Motor neuron (in vitro differentiated cells): ENCODE measurements around the gene SLX9. TPM values are rescaled to one million over a fixed set of nuclear protein-coding genes. Genes with fewer than 3 reads are reported as not detected.
"Not testable (repeated sequence)": the region's sequence is repeated elsewhere in the genome, so short reads cannot be mapped to it uniquely, and the experiment has no call there.

Experiments
- ATAC-seq, 8 experiments: fragments of 200-7000 bp; cut with Tn5 transposase; replicated peaks in 6 of 8; 2 replicates each; pipeline ENCODE4 v1.8.0; 2021; ENCODE audit warnings: mild to moderate bottlenecking in 8 of 8, moderate library complexity in 8 of 8
- H3K27ac ChIP-seq, 2 donors: fragments of 250-450 bp; sonication (Bioruptor Pico); 2 replicates each; pipeline ENCODE4 v1.9.0; 2021; ENCODE audit warnings: antibody characterized with exemption in 2 of 2, mild to moderate bottlenecking in 2 of 2, moderate library complexity in 1 of 2
- H3K4me1 ChIP-seq, 2 donors: fragments of 250-450 bp; sonication (Bioruptor Pico); replicated peaks in 1 of 2; 2 replicates each; pipeline ENCODE4 v1.6.1; 2021; ENCODE audit warnings: antibody characterized with exemption in 2 of 2, mild to moderate bottlenecking in 2 of 2, moderate library complexity in 1 of 2
- H3K4me3 ChIP-seq, 5 donors: fragments of 250-450 bp; sonication (Bioruptor Pico); 2 replicates each; pipeline ENCODE4 v1.9.0; 2021; ENCODE audit warnings: antibody characterized with exemption in 5 of 5, mild to moderate bottlenecking in 5 of 5, moderate library complexity in 4 of 5
- WGBS, 10 experiments: fragments of 450-650 bp; shearing (Covaris generic); methylation state at CpG; one replicate each; pipeline ENCODE4 v1.0.0; 2022; 5-methylcytosine and 5-hydroxymethylcytosine counted together
- in situ Hi-C, 9 experiments: fragments of 400-800 bp; cut with MboI; loops; one replicate each; pipeline ENCODE4 v1.15.0; 2021; ENCODE audit warnings: low sequenced_read_pairs in 9 of 9, low pct_unique_long_range_greater_than_20kb in 2 of 9; ENCODE audit not compliant: unreplicated experiment in 9 of 9
- total RNA-seq, 8 experiments: library from RNA; unstranded; fragments of 300-600 nt; gene quantifications; 2 replicates each; pipeline versions ENCODE4 v1.2.3 to v1.2.4, GENCODE V29; 2022

Gene SLX9
- total RNA-seq, 8 experiments from 2014 or later = 9.8 to 41.2 (median 15.3) TPM

DNA sequence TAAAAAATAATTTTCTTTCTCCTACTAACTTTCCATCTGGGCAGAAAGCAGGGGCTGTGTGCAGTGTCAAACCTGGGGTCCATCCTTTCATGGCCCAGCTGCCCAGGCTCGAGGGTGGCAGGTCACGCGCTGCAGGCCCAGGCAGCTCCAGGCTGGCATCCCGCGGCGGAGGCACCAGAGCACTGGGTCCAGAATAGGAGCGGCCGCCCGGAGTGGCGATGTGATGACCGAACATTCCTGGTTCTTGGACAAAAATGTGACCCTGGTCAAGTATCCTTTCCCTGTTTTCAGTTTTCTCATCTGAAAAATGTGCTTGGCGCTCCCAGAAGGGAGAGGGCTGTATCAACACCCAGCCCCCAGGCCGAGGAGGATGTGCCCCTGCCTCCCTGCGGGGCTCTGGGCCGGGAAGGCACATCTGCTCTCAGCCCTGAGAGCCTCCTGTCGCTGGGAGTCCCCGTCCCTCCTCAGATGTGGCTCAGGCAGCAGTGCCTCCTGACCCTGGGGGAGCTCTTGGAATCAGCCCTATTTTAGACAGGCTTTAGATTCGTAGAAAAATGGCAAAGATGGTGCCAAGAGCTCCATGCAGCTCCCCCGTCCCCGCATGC is 29.3 kb downstream of the SLX9 start:
- no peaks in the 10 kb centered on the region for H3K4me1 ChIP-seq
- H3K4me3 ChIP-seq = no peak overlapping the region
- 85 to 100% (median 95%) methylated on average over 1 to 16 of the region's 20 CpGs; no CpG with 5 or more reads in 4 of the 10 experiments for WGBS, 10 experiments
- H3K27ac ChIP-seq = no peak overlapping the region
- no peak for ATAC-seq
- in situ Hi-C loops = loop anchor here in 4 of 9 experiments (25.0 kb wide), 2 partner anchors 168 to 318 kb away; partner anchors contain the start of gene POFUT2 (in 1 of the 4)

DNA sequence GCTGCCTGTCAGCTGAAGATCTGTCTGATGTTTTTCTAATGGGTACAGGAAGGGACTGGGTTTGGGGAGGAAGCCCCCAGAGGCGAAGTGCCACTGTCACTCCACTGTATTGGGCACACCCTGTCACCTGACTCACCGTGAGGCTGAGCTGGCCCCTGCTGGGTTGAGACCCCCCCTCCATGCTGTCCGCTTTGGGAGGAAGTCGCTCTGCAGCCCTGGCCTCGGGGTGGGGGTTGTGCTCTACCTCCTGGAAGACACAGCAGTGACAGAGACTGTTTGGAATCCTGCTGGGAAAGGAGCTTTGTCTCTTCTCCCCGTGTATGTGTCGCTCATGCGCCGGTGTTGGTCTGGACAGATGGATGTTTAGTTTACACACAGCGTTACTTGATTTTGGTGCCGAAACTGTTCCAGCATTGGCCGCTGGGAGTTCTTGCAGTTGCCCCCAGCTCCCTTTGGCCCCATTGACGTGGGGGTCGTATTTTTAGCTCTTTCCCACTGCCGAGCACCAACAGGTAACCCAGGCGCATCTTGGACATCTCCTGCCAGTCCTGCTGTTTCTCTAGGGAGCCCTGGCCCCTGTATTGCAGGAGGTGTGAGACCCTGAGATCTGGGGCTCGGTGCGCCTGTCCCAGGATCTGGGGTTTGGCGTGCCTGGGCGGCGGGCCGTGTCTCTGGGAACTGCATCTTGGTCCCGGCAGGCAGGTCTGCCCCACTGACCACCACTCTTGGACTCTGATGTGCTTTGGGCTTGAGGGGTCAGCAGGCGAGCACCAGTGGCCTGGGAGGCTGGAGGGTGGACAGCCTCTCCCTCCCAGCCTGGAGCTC is 30.3 kb downstream of the SLX9 start:
- peak in 5 of 8 experiments; percentile 63 to 88 (median 81) for ATAC-seq
- peak overlapping the region in 1 of 2 donors; percentile 64 for H3K27ac ChIP-seq
- no peak overlapping the region for H3K4me3 ChIP-seq
- in situ Hi-C loops = loop anchor here in 4 of 9 experiments (25.0 kb wide), 2 partner anchors 167 to 317 kb away; partner anchors contain the start of gene POFUT2 (in 1 of the 4)
- H3K4me1 ChIP-seq = no peaks in the 10 kb centered on the region
- 76 to 100% (median 92%) methylated on average over 1 to 11 of the region's 24 CpGs; no CpG with 5 or more reads in 3 of the 10 experiments for WGBS, 10 experiments

DNA sequence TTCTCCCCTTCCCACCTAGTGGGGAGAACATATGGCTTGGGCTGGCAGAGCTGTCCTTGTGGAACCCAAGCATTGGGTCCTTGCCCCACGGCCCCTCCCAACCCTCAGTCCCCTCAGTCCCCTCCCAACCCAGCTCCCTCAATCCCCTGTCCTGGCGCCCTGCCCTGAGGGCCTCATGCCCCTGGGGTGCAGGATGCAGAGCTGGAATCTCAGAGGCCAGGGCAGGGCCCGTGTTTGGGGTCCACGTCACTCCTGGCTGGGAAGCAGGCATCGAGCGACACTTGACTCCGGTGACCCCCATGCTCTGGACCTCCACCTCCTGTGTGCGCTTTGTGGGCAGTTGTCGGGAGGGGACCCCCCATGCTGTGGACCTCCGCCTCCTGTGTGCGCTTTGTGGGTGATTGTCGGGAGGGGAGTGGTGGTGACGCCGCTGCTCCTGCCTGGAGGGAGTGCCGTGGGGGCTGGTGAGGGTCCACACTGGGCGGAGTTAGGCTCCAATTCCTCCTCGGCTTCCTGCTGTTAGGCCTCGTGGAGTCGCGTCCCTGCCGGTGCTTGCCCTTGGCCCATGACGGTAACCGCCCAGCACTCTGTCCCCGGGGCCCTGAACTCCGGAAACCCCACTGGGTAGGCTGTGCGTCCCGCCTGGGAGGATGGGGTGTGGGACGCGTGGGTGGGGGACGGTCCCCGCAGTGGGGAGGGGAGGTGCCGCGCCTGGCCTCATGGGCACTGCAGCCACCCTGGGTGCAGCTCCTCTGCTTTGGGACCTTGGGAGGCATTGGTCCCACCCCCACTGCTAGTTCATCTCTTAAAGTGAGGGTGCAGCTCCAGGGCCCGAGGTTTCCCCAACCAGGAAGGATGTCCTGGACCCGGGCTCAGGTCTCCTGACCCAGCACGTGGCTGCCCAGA is 31.2 kb downstream of the SLX9 start:
- ATAC-seq = no peak
- Histone ChIP-seq H3K4me1 (no peaks in the 10 kb centered on the region), H3K4me3 (no peak overlapping the region), H3K27ac (no peak overlapping the region)
- 69 to 100% (median 95%) methylated on average over 1 to 5 of the region's 36 CpGs; no CpG with 5 or more reads in 6 of the 10 experiments for WGBS, 10 experiments
- in situ Hi-C loops = loop anchor here in 4 of 9 experiments (25.0 kb wide), 2 partner anchors 166 to 316 kb away; partner anchors contain the start of gene POFUT2 (in 1 of the 4)

DNA sequence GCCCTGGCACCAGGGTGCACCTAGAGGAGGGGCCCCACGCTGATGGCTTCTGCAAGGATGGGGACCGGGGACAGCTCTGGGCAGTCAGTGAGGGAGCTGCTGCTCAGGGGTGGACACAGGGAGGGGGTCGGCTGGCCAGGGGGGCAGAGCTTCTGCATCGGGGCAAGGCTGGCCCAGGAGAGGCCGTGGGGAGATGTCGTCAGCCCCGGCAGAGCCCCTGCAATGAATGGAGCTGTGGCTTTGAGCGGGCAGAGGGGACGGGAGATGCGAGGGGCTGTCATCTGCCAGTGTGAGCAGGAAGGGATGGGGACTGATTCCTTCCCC is 31.8 kb downstream of the SLX9 start:
- WGBS, 10 experiments = 80% methylated on average over 2 of the region's 10 CpGs; no CpG with 5 or more reads in 9 of the 10 experiments
- no peak overlapping the region for H3K27ac ChIP-seq
- no peak for ATAC-seq
- no peaks in the 10 kb centered on the region for H3K4me1 ChIP-seq
- in situ Hi-C loops = loop anchor here in 4 of 9 experiments (25.0 kb wide), 2 partner anchors 166 to 316 kb away; partner anchors contain the start of gene POFUT2 (in 1 of the 4)
- H3K4me3 ChIP-seq = no peak overlapping the region

DNA sequence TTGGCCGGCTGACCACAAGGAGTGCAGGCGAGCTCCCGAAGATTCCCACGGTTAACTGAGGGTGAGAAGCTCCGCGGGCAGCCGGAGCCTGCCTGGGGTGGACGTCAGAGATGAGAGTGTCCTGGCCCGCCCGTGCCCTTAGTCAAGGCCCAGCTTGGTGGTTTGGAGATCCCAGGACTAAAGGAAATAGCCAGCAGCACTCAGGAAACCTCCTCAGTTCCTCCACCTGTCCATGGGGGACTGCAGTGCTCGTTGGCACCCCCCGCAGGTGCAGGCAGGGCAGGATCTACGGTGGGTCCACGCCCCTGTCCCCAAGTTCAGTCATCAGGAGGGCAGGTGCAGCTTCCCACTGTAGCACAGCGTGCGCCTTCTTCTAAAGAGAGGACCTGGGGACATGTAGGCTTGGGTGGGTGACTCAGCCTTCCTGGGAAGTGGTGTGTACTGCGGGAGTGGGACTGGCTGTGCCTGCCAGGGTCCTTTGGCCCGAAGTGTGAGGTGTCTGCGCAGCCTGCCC is 32.5 kb downstream of the SLX9 start:
- no peaks in the 10 kb centered on the region for H3K4me1 ChIP-seq
- WGBS, 10 experiments = 50 to 100% methylated on average over 2 to 3 of the region's 19 CpGs; no CpG with 5 or more reads in 8 of the 10 experiments
- no peak overlapping the region for H3K27ac ChIP-seq
- ATAC-seq = peak in 1 of 8 experiments; percentile 16
- H3K4me3 ChIP-seq = no peak overlapping the region
- in situ Hi-C loops = loop anchor here in 4 of 9 experiments (25.0 kb wide), 2 partner anchors 165 to 315 kb away; partner anchors contain the start of gene POFUT2 (in 1 of the 4)

DNA sequence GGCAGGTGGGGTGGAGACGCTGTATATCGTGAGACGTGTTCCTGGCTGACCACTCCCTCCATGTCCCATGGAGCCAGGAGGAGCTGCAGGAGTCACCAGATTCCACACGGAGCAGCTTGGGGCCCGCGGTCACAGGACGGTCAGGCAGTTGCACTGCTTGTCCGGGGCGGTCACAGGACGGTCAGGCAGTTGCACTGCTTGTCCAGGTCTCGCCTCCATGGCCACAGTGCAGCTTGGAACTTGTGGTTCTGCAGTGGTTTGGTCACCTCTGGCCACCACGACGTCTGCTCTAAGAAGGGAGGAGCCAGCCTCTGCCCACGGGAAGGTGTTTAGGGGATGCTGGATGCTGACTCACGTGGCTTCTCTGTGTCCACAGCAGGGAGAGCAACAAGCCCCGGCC is 33.0 kb downstream of the SLX9 start:
- Histone ChIP-seq H3K4me1 (no peaks in the 10 kb centered on the region), H3K4me3 (no peak overlapping the region), H3K27ac (no peak overlapping the region)
- ATAC-seq = no peak
- 46% methylated on average over 3 of the region's 16 CpGs; no CpG with 5 or more reads in 9 of the 10 experiments for WGBS, 10 experiments
- in situ Hi-C loops = loop anchor here in 4 of 9 experiments (25.0 kb wide), 2 partner anchors 164 to 314 kb away; partner anchors contain the start of gene POFUT2 (in 1 of the 4)

DNA sequence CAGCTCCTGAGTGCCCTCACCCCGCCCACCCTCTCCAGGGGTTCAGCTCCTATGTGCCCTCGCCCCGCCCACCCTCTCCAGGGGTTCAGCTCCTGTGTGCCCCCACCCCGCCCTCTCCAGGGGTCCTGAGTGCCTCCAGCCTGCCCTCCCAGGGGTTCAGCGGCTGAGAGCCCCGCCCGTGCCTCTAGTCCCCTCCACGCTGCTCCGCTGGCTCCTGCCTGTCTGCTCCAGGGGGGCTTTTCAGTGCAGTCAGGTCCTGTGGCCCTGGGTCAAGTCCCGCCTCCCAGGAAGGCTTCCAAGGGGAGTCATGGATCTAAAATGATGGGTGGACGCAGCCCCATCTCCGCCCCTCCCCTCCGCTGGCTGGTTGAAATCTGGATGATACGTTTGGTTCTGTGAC is 33.8 kb downstream of the SLX9 start:
- ATAC-seq = no peak
- Histone ChIP-seq H3K4me3 (no peak overlapping the region), H3K27ac (no peak overlapping the region), H3K4me1 (no peaks in the 10 kb centered on the region)
- in situ Hi-C loops = loop anchor here in 4 of 9 experiments (25.0 kb wide), 2 partner anchors 164 to 314 kb away; partner anchors contain the start of gene POFUT2 (in 1 of the 4)
- 67 to 83% methylated on average over 1 of the region's 14 CpGs; no CpG with 5 or more reads in 8 of the 10 experiments for WGBS, 10 experiments

DNA sequence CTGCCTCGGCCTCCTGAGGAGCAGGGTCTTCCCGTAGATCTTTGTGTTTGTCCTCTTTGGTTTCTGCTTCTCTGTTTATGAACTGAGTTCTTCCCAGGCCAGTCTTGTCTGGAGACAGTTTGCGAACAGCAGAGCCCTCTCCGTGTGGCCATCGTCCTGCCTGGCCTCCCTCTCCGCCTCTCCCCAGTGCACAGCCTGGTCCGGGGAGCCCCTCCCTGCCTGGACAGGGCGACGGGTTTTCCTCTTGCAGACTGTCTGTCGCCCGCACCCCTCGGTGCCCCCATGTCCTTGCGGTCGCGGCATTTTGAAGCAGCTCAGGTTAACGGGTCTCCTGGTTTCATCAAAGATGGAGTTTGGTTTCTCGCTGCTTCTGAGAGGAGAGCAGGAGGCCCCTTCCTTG is 34.8 kb downstream of the SLX9 start:
- no peak overlapping the region for H3K27ac ChIP-seq
- no peak for ATAC-seq
- no peak overlapping the region for H3K4me3 ChIP-seq
- no peaks in the 10 kb centered on the region for H3K4me1 ChIP-seq
- 83 to 100% (median 96%) methylated on average over 1 to 11 of the region's 17 CpGs; no CpG with 5 or more reads in 3 of the 10 experiments for WGBS, 10 experiments
- in situ Hi-C loops = loop anchor here in 4 of 9 experiments (25.0 kb wide), 2 partner anchors 163 to 313 kb away; partner anchors contain the start of gene POFUT2 (in 1 of the 4)

DNA sequence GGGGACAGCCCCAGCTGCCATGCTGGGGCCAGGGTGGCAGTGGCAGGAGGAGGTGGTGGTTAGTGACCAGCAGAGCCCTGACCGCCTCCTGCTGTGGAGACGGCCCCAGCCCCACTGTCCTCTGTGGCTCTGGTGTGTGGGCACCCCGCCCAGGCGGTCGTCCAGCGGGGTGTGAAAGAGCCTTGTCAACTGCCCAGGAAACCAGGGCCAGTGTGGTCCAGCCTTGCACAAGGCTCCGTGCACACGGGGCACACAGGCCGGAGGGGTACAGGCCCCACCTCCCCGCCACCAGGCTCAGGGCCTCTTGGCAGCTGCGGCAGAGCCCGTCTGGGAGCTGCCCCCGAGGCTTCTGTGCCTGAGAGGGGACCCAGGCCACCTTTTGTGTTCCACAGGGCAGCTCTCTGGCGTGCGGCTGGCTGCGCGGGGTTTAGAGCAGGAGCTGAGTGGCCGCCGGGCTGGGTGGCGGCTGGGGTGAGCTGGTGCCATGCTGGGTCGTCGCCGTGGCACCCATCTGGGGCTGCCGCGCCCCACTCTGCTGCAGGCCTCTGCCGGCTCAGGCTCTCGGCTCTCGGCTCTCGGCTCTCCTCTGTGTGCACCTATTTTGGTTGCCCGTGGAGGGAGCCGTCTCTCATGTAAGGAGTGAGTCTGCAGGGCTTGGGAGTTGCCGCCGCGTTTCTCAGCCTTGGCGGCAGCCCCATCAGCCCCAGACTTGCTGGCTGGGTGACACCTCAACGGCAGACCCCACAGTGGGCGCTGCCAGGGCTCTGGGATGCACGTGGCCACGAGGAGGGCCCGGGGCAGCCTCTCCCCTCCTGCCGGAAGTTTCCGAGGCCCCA is 36.1 kb downstream of the SLX9 start:
- peak in 1 of 8 experiments; percentile 24 for ATAC-seq
- Histone ChIP-seq H3K27ac (no peak overlapping the region), H3K4me3 (no peak overlapping the region), H3K4me1 (no peaks in the 10 kb centered on the region)
- in situ Hi-C loops = no loop called here
- whole genome bisulfite sequencing, 10 experiments = 93 to 100% (median 98%) methylated on average over 1 to 4 of the region's 42 CpGs; no CpG with 5 or more reads in 6 of the 10 experiments

DNA sequence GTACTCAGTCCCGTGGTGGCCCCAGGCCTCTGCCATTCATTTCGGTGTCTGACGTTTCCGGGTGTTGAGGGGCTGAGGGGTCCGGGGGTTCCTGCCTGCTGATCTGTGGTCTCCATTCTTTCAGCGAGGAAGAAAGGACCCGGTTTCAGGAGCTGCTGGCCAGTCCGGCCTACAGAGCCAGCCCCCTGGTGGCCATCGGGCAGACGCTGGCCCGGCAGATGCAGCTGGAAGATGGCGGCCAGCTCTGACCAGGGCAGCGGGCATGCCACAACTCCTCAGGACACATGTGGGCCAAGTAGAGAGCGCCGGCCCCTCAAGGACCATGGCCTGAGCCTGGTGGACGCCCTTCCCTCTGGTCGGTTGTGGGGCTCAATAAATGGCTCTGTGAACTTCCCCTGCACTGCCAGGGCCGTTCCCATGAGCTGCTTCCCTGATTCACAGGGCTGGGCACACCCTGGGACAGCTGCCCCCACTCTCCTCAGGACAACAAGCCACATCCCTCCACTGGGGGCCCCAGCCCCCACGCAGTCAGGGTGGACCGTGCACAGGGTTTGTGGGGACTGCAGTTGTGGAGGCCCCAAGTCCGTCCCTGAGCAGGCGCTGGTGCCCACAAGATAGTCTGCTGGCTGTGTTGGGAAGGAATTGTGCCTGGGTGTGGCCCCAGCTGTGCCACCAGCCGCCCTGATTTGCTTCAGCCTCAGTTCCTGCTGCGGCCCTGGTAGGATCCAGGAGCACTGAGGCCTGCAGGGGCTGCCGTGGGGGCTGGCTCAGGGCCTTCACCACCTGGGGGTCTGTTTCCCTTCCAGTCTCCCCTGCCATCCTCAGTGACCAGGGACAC is 36.9 kb downstream of the SLX9 start:
- in situ Hi-C loops, H3K27ac ChIP-seq, H3K4me1 ChIP-seq, ATAC-seq, H3K4me3 ChIP-seq: not testable (repeated sequence)
- 93 to 100% methylated on average over 2 to 3 of the region's 25 CpGs; no CpG with 5 or more reads in 8 of the 10 experiments for WGBS, 10 experiments
